K562 (cell line): ENCODE data around the gene SETSIP. TPM values are rescaled to one million over a fixed set of nuclear protein-coding genes. Genes with fewer than 3 reads are reported as not detected.

ENCODE experiments used
- ELF1 ChIP-seq: fragments of 200-800 bp; sonication (Bioruptor generic); IDR thresholded peaks from 2 replicates; pipeline ENCODE4 v1.6.1; 2016; ENCODE audit warnings: missing genetic modification characterization, missing compliant biosample characterization
- FOXK1 ChIP-seq: sonication (generic); formaldehyde crosslinking; IDR thresholded peaks from 2 replicates; pipeline ENCODE4 v1.8.0; 2022; ENCODE audit warnings: missing genetic modification reagents, mild to moderate bottlenecking, borderline replicate concordance
- GABPB1 ChIP-seq: sonication (generic); formaldehyde crosslinking; IDR thresholded peaks from 2 replicates; pipeline ENCODE4 v1.8.0; 2022; ENCODE audit warnings: mild to moderate bottlenecking, missing genetic modification reagents
- KLF16 ChIP-seq: IDR thresholded peaks from 2 replicates; pipeline ENCODE4 v1.6.1; 2016; ENCODE audit warnings: antibody characterized with exemption
- PCBP1 ChIP-seq: fragments of 200-400 bp; formaldehyde crosslinking; IDR thresholded peaks from 2 replicates; pipeline ENCODE4 v1.6.1; 2018; ENCODE audit warnings: mild to moderate bottlenecking, low read depth, low read length; ENCODE audit not compliant: poor library complexity, severe bottlenecking
- PPARD ChIP-seq: fragments of 250-450 bp; sonication (Bioruptor Pico); IDR thresholded peaks from 2 replicates; pipeline ENCODE4 v1.8.0; 2022; ENCODE audit warnings: inconsistent platforms, mild to moderate bottlenecking, moderate library complexity
- PTRF ChIP-seq: fragments of 450-650 bp; IDR thresholded peaks from 2 replicates; pipeline ENCODE4 v1.6.1; 2016; ENCODE audit warnings: mild to moderate bottlenecking, missing genetic modification characterization, missing compliant biosample characterization
- PYGO2 ChIP-seq: fragments of 450-650 bp; IDR thresholded peaks from 2 replicates; pipeline ENCODE4 v1.6.1; 2016; ENCODE audit warnings: mild to moderate bottlenecking, missing genetic modification characterization, moderate library complexity, missing compliant biosample characterization
- RHOXF2B ChIP-seq: fragments of 250-450 bp; sonication (Bioruptor Pico); conservative IDR thresholded peaks from 2 replicates; pipeline ENCODE4 v1.5.1; 2021
- ZC3H8 ChIP-seq: fragments of 450-650 bp; IDR thresholded peaks from 2 replicates; pipeline ENCODE4 v1.6.1; 2017
- ZKSCAN8 ChIP-seq: fragments of 200-800 bp; sonication (Bioruptor generic); IDR thresholded peaks from 2 replicates; pipeline ENCODE4 v1.6.1; 2016; ENCODE audit warnings: missing genetic modification characterization, missing compliant biosample characterization
- ZNF175 ChIP-seq: fragments of 200-800 bp; sonication (Bioruptor generic); IDR thresholded peaks from 2 replicates; pipeline ENCODE4 v1.6.1; 2016; ENCODE audit warnings: low read depth, mild to moderate bottlenecking, missing genetic modification characterization, missing compliant biosample characterization
- ZNF41 ChIP-seq: fragments of 250-450 bp; sonication (Bioruptor Pico); conservative IDR thresholded peaks from 2 replicates; pipeline ENCODE4 v1.4.0; 2020; ENCODE audit warnings: mild to moderate bottlenecking
- ZNF586 ChIP-seq: fragments of 450-650 bp; formaldehyde crosslinking; conservative IDR thresholded peaks from 2 replicates; pipeline ENCODE4 v1.4.0; 2020; ENCODE audit warnings: mild to moderate bottlenecking, moderate library complexity
- polyA plus RNA-seq, 8 experiments: library from polyadenylated mRNA; depleted of rRNA in 4 of 8; stranded (reverse) in 5 of 8; unstranded in 3 of 8; fragments of >200 nt; fragmentation: Nextera tagmentation in 2 of 8; fragmentation: Illumina TruSeq in 1 of 8; extraction: Ambion mirVana in 2 of 8; extraction: Trizol in 1 of 8; gene quantifications; 2 replicates each; pipeline versions ENCODE4 v1.2.1 to v1.2.3, GENCODE V29; 2011 to 2014; ENCODE audit warnings: inconsistent platforms in 1 of 8, missing spikeins in 1 of 8
- total RNA-seq, 7 experiments: library from RNA; depleted of rRNA in 6 of 7; stranded (reverse); fragments of >200 nt in 6 of 7; fragmentation: Illumina TruSeq in 2 of 7; extraction: Trizol in 2 of 7; gene quantifications; 2 replicates each; pipeline versions ENCODE4 v1.2.1 to v1.2.3, GENCODE V29; 2011 to 2021; ENCODE audit warnings: low replicate concordance in 1 of 7
- TF ChIP-seq, protein P1 (sequence below): fragments of 250-450 bp; sonication (Bioruptor Pico); IDR thresholded peaks from 2 replicates; pipeline ENCODE4 v1.4.0; 2020
- TF ChIP-seq, protein P2 (sequence below): fragments of 450-650 bp; IDR thresholded peaks from 2 replicates; pipeline ENCODE4 v1.6.1; 2018; ENCODE audit warnings: mild to moderate bottlenecking, low read depth; ENCODE audit not compliant: partially characterized antibody
- TF ChIP-seq, protein P3 (sequence below): fragments of 450-650 bp; IDR thresholded peaks from 2 replicates; pipeline ENCODE4 v1.7.0; 2016; ENCODE audit warnings: borderline replicate concordance
- TF ChIP-seq, protein P4 (sequence below): sonication (generic); formaldehyde crosslinking; IDR thresholded peaks from 2 replicates; pipeline ENCODE4 v1.8.0; 2023; ENCODE audit warnings: mild to moderate bottlenecking, missing genetic modification reagents

Gene SETSIP
- total and polyA plus RNA-seq, 9 of the 15 experiments (the other 6 are each of a cell fraction or from before 2014, with no cell fraction given), result 0.22 to 0.43 TPM; not detected in 7

DNA sequence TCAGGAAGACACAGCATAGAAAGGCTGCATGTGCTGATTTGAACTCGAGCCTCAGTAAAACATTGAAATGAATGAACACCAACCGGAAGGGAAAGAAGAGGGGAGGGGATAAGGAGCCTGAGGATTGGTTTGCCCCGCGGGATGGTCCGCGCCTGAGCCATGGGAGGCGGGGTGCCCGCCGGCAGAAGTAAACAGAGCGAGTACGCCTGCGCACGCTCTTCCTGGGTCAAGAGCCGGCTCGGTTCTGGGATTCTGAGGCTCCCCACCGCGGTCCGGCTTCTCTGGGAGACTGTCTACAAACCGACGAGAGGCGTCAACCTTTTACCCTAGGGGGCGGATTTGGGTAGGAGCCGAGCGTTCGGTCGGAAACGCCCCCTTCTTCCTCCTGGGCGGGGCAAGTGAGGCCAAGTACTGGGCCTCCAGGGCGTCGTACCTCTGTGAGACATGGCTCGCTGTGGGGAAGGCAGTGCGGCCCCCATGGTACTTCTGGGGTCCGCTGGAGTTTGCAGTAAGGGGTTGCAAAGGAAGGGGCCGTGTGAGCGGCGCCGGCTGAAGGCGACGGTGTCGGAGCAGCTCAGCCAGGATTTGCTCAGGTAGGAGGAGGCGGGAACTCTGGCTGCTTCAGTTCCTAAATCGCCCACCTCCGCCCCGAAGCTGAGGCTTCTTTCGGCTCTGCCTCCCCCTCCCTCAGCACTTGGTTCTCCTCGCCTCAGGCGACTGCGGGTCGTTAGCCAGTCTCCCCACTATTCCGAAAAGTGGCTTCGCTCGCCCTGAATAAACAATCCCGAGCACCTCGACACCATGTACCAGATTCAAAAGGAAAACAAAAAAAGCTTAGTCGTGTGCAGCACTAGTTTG, 5.1 kb upstream of the SETSIP start, which contains the start of gene BTBD8 (continued):
- TF ChIP-seq, protein P1, sequence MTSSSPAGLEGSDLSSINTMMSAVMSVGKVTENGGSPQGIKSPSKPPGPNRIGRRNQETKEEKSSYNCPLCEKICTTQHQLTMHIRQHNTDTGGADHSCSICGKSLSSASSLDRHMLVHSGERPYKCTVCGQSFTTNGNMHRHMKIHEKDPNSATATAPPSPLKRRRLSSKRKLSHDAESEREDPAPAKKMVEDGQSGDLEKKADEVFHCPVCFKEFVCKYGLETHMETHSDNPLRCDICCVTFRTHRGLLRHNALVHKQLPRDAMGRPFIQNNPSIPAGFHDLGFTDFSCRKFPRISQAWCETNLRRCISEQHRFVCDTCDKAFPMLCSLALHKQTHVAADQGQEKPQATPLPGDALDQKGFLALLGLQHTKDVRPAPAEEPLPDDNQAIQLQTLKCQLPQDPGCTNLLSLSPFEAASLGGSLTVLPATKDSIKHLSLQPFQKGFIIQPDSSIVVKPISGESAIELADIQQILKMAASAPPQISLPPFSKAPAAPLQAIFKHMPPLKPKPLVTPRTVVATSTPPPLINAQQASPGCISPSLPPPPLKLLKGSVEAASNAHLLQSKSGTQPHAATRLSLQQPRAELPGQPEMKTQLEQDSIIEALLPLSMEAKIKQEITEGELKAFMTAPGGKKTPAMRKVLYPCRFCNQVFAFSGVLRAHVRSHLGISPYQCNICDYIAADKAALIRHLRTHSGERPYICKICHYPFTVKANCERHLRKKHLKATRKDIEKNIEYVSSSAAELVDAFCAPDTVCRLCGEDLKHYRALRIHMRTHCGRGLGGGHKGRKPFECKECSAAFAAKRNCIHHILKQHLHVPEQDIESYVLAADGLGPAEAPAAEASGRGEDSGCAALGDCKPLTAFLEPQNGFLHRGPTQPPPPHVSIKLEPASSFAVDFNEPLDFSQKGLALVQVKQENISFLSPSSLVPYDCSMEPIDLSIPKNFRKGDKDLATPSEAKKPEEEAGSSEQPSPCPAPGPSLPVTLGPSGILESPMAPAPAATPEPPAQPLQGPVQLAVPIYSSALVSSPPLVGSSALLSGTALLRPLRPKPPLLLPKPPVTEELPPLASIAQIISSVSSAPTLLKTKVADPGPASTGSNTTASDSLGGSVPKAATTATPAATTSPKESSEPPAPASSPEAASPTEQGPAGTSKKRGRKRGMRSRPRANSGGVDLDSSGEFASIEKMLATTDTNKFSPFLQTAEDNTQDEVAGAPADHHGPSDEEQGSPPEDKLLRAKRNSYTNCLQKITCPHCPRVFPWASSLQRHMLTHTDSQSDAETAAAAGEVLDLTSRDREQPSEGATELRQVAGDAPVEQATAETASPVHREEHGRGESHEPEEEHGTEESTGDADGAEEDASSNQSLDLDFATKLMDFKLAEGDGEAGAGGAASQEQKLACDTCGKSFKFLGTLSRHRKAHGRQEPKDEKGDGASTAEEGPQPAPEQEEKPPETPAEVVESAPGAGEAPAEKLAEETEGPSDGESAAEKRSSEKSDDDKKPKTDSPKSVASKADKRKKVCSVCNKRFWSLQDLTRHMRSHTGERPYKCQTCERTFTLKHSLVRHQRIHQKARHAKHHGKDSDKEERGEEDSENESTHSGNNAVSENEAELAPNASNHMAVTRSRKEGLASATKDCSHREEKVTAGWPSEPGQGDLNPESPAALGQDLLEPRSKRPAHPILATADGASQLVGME (CRISPR knock-in tag), result no peak
- TF ChIP-seq ZC3H8 (no peak), ZNF586 (CRISPR knock-in tag) (no peak), ZKSCAN8 (CRISPR knock-in tag) (no peak), RHOXF2B (CRISPR knock-in tag) (no peak), ZNF175 (CRISPR knock-in tag) (no peak), ELF1 (peak; percentile 75), KLF16 (no peak), FOXK1 (CRISPR knock-in tag) (no peak), PPARD (CRISPR knock-in tag) (no peak), PCBP1 (no peak), GABPB1 (CRISPR knock-in tag) (peak; percentile 62), PYGO2 (tag) (no peak), ZNF41 (CRISPR knock-in tag) (no peak), PTRF (no peak)
- TF ChIP-seq, protein P2, sequence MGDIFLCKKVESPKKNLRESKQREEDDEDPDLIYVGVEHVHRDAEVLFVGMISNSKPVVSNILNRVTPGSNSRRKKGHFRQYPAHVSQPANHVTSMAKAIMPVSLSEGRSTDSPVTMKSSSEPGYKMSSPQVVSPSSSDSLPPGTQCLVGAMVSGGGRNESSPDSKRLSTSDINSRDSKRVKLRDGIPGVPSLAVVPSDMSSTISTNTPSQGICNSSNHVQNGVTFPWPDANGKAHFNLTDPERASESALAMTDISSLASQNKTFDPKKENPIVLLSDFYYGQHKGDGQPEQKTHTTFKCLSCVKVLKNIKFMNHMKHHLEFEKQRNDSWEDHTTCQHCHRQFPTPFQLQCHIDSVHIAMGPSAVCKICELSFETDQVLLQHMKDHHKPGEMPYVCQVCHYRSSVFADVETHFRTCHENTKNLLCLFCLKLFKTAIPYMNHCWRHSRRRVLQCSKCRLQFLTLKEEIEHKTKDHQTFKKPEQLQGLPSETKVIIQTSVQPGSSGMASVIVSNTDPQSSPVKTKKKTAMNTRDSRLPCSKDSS, result no peak
- TF ChIP-seq, protein P3, sequence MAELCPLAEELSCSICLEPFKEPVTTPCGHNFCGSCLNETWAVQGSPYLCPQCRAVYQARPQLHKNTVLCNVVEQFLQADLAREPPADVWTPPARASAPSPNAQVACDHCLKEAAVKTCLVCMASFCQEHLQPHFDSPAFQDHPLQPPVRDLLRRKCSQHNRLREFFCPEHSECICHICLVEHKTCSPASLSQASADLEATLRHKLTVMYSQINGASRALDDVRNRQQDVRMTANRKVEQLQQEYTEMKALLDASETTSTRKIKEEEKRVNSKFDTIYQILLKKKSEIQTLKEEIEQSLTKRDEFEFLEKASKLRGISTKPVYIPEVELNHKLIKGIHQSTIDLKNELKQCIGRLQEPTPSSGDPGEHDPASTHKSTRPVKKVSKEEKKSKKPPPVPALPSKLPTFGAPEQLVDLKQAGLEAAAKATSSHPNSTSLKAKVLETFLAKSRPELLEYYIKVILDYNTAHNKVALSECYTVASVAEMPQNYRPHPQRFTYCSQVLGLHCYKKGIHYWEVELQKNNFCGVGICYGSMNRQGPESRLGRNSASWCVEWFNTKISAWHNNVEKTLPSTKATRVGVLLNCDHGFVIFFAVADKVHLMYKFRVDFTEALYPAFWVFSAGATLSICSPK, result 0 out of 2 replicates have a peak, but pooled peaks have one; percentile 32
- TF ChIP-seq, protein P4, sequence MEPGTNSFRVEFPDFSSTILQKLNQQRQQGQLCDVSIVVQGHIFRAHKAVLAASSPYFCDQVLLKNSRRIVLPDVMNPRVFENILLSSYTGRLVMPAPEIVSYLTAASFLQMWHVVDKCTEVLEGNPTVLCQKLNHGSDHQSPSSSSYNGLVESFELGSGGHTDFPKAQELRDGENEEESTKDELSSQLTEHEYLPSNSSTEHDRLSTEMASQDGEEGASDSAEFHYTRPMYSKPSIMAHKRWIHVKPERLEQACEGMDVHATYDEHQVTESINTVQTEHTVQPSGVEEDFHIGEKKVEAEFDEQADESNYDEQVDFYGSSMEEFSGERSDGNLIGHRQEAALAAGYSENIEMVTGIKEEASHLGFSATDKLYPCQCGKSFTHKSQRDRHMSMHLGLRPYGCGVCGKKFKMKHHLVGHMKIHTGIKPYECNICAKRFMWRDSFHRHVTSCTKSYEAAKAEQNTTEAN (CRISPR knock-in tag), result no peak
